CD14-positive monocyte (primary cell): Measurements from ENCODE around the gene RNF169. TPM values are rescaled to one million over a fixed set of nuclear protein-coding genes. Genes with fewer than 3 reads are reported as not detected.
"Not testable (repeated sequence)": the region's sequence is repeated elsewhere in the genome, so short reads cannot be mapped to it uniquely, and the experiment has no call there.

Experiments
- DNase-seq, 3 donors: peaks; one replicate each; pipeline ENCODE4 v3.0.0-alpha.2; 2011 to 2022
- H2AFZ ChIP-seq: 2 replicates; pipeline ENCODE4 v1.6.0; 2012; ENCODE audit warnings: mild to moderate bottlenecking, low read depth, low read length, inconsistent platforms; ENCODE audit not compliant: insufficient read depth, poor library complexity, severe bottlenecking
- H3K27ac ChIP-seq, 2 donors: 1 replicate in 1 of 2; 2 replicates in 1 of 2; pipeline ENCODE4 v1.5.1; 2012 to 2013; ENCODE audit warnings: low read length in 2 of 2, control low read depth in 1 of 2, inconsistent platforms in 1 of 2, low read depth in 1 of 2, mild to moderate bottlenecking in 1 of 2
- H3K27me3 ChIP-seq, 2 donors: one replicate each; pipeline versions ENCODE4 v1.6.0 to v1.6.1; 2011 to 2013; ENCODE audit warnings: low read length in 2 of 2; ENCODE audit not compliant: control insufficient read depth in 2 of 2, insufficient read depth in 2 of 2
- H3K36me3 ChIP-seq, 2 donors: replicated peaks in 1 of 2; 1 replicate in 1 of 2; 2 replicates in 1 of 2; pipeline versions ENCODE4 v1.5.1 to v1.6.1; 2012 to 2013; ENCODE audit warnings: low read length in 2 of 2, control low read depth in 1 of 2, inconsistent platforms in 1 of 2, mild to moderate bottlenecking in 1 of 2; ENCODE audit not compliant: insufficient read depth in 2 of 2, control insufficient read depth in 1 of 2
- H3K4me1 ChIP-seq, 2 donors: 1 replicate in 1 of 2; 2 replicates in 1 of 2; pipeline versions ENCODE4 v1.5.1 to v1.6.1; 2012 to 2013; ENCODE audit warnings: low read length in 2 of 2, control low read depth in 1 of 2, inconsistent platforms in 1 of 2, mild to moderate bottlenecking in 1 of 2, moderate library complexity in 1 of 2; ENCODE audit not compliant: insufficient read depth in 2 of 2, control insufficient read depth in 1 of 2
- H3K4me2 ChIP-seq: replicated peaks from 2 replicates; pipeline ENCODE3; 2012; ENCODE audit warnings: low read length, moderate library complexity, mild to moderate bottlenecking; ENCODE audit not compliant: poor library complexity, severe bottlenecking; ENCODE audit errors: extremely low read depth
- H3K4me3 ChIP-seq, 3 experiments: fragments of 200-600 bp in 1 of 3; sonication (generic) in 1 of 3; replicated peaks in 1 of 3; 1 replicate in 2 of 3; 2 replicates in 1 of 3; pipeline ENCODE4 v1.5.1; 2011 to 2013; ENCODE audit warnings: low read length in 3 of 3, mild to moderate bottlenecking in 3 of 3, control low read depth in 2 of 3, low read depth in 2 of 3, inconsistent platforms in 1 of 3, moderate library complexity in 1 of 3
- H3K79me2 ChIP-seq: 2 replicates; pipeline ENCODE4 v1.6.0; 2012; ENCODE audit warnings: mild to moderate bottlenecking, control low read depth, inconsistent platforms, low read length, moderate library complexity; ENCODE audit not compliant: insufficient read depth
- H3K9ac ChIP-seq: 2 replicates; pipeline ENCODE4 v1.6.0; 2017; ENCODE audit warnings: low read length, mild to moderate bottlenecking; ENCODE audit not compliant: insufficient read depth, poor library complexity, severe bottlenecking
- H3K9me3 ChIP-seq, 2 donors: replicated peaks in 1 of 2; 1 replicate in 1 of 2; 2 replicates in 1 of 2; pipeline versions ENCODE4 v1.5.1 to v1.6.1; 2012 to 2013; ENCODE audit warnings: low read length in 2 of 2, control low read depth in 1 of 2; ENCODE audit not compliant: control insufficient read depth in 1 of 2, insufficient read depth in 1 of 2
- H4K20me1 ChIP-seq: 2 replicates; pipeline ENCODE4 v1.6.0; 2012; ENCODE audit warnings: mild to moderate bottlenecking, low read length, control low read depth, moderate library complexity; ENCODE audit not compliant: insufficient read depth
- H3K27ac Mint-ChIP-seq, 7 donors: one replicate each; pipeline ENCODE4 v1.8.0; 2020; ENCODE audit warnings: mild to moderate bottlenecking in 7 of 7, mixed read lengths in 7 of 7, moderate library complexity in 6 of 7, inconsistent platforms in 2 of 7
- H3K27me3 Mint-ChIP-seq, 3 donors: one replicate each; pipeline ENCODE4 v1.8.0; 2021 to 2022; ENCODE audit warnings: low read depth in 3 of 3, mild to moderate bottlenecking in 3 of 3, mixed read lengths in 3 of 3, moderate library complexity in 3 of 3, inconsistent platforms in 1 of 3
- H3K36me3 Mint-ChIP-seq, 2 donors: one replicate each; pipeline ENCODE4 v1.8.0; 2020; ENCODE audit warnings: mixed read lengths in 2 of 2, inconsistent platforms in 1 of 2, mild to moderate bottlenecking in 1 of 2
- H3K4me1 Mint-ChIP-seq: one replicate; pipeline ENCODE4 v1.8.0; 2020; ENCODE audit warnings: mild to moderate bottlenecking, mixed read lengths
- H3K4me3 Mint-ChIP-seq, 2 donors: one replicate each; pipeline ENCODE4 v1.8.0; 2020; ENCODE audit warnings: mild to moderate bottlenecking in 2 of 2, mixed read lengths in 2 of 2, moderate library complexity in 1 of 2
- H3K9me3 Mint-ChIP-seq, 7 donors: one replicate each; pipeline ENCODE4 v1.8.0; 2020 to 2022; ENCODE audit warnings: mixed read lengths in 7 of 7, mild to moderate bottlenecking in 6 of 7, moderate library complexity in 6 of 7, inconsistent platforms in 2 of 7
- WGBS: methylation state at CpG from one replicate; pipeline ENCODE4 v1.1.5; 2013; ENCODE audit warnings: missing lambda C conversion rate; ENCODE audit not compliant: insufficient coverage; 5-methylcytosine and 5-hydroxymethylcytosine counted together
- intact Hi-C, 2 donors: fragments of 100-400 bp; cut with micrococcal nuclease; formaldehyde crosslinking; loops; one replicate each; pipeline versions ENCODE4 v1.15.0 to v1.15.1; 2023
- polyA plus RNA-seq, 3 donors: library from polyadenylated mRNA; depleted of rRNA in 1 of 3; unstranded in 2 of 3; stranded (reverse) in 1 of 3; fragments of 300-500 nt in 2 of 3; fragments of >200 nt in 1 of 3; fragmentation: Illumina TruSeq in 2 of 3; gene quantifications; 1 replicate in 2 of 3; 2 replicates in 1 of 3; pipeline ENCODE4 v1.2.3, GENCODE V29; 2012 to 2021
- TF ChIP-seq, protein P1 (sequence below): fragments of 200-600 bp; IDR thresholded peaks from one replicate; pipeline ENCODE4 v1.8.0; 2022; ENCODE audit warnings: antibody characterized with exemption, mild to moderate bottlenecking

RNF169 gene
- polyA plus RNA-seq, 3 donors = 1.4 to 16.2 (median 2.0) TPM

GRCh38 chr11:74822170-74822569 lies 73.5 kb downstream of the RNF169 start:
- H3K4me2 ChIP-seq = no peak overlapping the region
- Mint-ChIP-seq H3K9me3 (peaks cover 30 to 53% (median 41%) of the 10 kb centered on the region in 7 donors), H3K4me3 (no peak overlapping the region), H3K27me3 (peaks cover 0 to 4% (median 1%) of the 10 kb centered on the region in 3 donors), H3K36me3 (peaks cover 88 to 96% of the 10 kb centered on the region in 2 donors), H3K27ac (peak overlapping the region in 2 of 7 donors; percentile 61 to 63), H3K4me1 (peaks cover 10% of the 10 kb centered on the region)
- no peak overlapping the region for H3K4me3 ChIP-seq
- peaks cover 20 to 39% of the 10 kb centered on the region in 2 donors for H3K9me3 ChIP-seq
- H3K27me3 ChIP-seq = no peaks in the 10 kb centered on the region
- peaks cover 52 to 100% of the 10 kb centered on the region in 2 donors for H3K36me3 ChIP-seq
- H3K79me2 ChIP-seq = no peaks in the 10 kb centered on the region
- intact Hi-C loops = no loop called here
- no peak overlapping the region for H2AFZ ChIP-seq
- WGBS = 80% methylated on average over 4 of the region's 5 CpGs
- DNase-seq = no peak
- TF ChIP-seq, protein P1, sequence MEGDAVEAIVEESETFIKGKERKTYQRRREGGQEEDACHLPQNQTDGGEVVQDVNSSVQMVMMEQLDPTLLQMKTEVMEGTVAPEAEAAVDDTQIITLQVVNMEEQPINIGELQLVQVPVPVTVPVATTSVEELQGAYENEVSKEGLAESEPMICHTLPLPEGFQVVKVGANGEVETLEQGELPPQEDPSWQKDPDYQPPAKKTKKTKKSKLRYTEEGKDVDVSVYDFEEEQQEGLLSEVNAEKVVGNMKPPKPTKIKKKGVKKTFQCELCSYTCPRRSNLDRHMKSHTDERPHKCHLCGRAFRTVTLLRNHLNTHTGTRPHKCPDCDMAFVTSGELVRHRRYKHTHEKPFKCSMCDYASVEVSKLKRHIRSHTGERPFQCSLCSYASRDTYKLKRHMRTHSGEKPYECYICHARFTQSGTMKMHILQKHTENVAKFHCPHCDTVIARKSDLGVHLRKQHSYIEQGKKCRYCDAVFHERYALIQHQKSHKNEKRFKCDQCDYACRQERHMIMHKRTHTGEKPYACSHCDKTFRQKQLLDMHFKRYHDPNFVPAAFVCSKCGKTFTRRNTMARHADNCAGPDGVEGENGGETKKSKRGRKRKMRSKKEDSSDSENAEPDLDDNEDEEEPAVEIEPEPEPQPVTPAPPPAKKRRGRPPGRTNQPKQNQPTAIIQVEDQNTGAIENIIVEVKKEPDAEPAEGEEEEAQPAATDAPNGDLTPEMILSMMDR = no peak
- no peak overlapping the region for H3K27ac ChIP-seq
- no peak overlapping the region for H3K9ac ChIP-seq
- no peaks in the 10 kb centered on the region for H3K4me1 ChIP-seq
- peaks cover 34% of the 10 kb centered on the region for H4K20me1 ChIP-seq

DNA sequence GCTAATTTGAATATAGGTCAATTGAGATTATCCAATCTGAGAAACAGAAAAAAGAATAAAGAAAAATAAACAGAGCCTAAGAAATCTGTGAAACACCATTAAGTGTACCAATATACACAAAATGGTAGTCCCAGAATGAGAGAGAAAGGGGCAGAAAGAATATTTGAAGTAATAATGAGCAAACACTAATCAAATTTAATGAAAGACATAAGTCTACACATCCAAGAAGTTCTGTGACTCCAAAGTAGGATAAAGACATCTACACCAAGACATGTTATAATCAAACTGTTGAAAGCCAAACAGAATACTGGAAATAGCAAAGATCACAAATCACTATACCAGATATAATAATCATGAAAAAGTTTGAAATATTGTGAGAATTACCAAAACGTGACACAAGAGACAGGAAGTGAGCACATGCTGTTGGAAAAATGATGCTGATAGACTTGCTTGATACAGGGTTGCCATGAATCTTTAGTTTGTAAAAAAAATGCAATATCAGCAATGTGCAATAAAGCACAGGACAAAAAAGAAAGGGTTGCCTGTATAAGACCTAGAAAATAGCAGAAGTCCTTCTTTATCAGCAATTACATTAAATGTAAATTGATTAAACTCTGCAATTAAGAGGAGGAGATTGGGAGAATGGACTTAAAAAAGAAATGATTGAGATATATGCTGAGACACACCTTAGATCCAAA lies 75.8 kb downstream of the RNF169 start:
- intact Hi-C loops = no loop called here
- peaks cover 31 to 60% (median 49%) of the 10 kb centered on the region in 7 donors for H3K9me3 Mint-ChIP-seq
- H3K4me1 ChIP-seq = no peaks in the 10 kb centered on the region
- TF ChIP-seq, protein P1 = no peak
- peaks cover 2% of the 10 kb centered on the region for H3K4me1 Mint-ChIP-seq
- no peak overlapping the region for H3K4me3 ChIP-seq
- no peak for DNase-seq
- WGBS = 100% methylated on average over 1 of the region's 1 CpG
- peaks cover 23 to 42% of the 10 kb centered on the region in 2 donors for H3K9me3 ChIP-seq
- H3K79me2 ChIP-seq = no peaks in the 10 kb centered on the region
- no peak overlapping the region for H3K27ac ChIP-seq
- no peak overlapping the region for H3K4me3 Mint-ChIP-seq
- no peak overlapping the region for H3K4me2 ChIP-seq
- no peak overlapping the region for H3K9ac ChIP-seq
- H3K27me3 Mint-ChIP-seq = peaks cover 0 to 4% (median 0%) of the 10 kb centered on the region in 3 donors
- no peak overlapping the region for H2AFZ ChIP-seq
- peak overlapping the region in 1 of 7 donors; percentile 18 for H3K27ac Mint-ChIP-seq
- H3K27me3 ChIP-seq = no peaks in the 10 kb centered on the region
- peaks cover 30% of the 10 kb centered on the region for H4K20me1 ChIP-seq
- H3K36me3 ChIP-seq = peaks cover 37 to 85% of the 10 kb centered on the region in 2 donors
- H3K36me3 Mint-ChIP-seq = peaks cover 82 to 94% of the 10 kb centered on the region in 2 donors

DNA sequence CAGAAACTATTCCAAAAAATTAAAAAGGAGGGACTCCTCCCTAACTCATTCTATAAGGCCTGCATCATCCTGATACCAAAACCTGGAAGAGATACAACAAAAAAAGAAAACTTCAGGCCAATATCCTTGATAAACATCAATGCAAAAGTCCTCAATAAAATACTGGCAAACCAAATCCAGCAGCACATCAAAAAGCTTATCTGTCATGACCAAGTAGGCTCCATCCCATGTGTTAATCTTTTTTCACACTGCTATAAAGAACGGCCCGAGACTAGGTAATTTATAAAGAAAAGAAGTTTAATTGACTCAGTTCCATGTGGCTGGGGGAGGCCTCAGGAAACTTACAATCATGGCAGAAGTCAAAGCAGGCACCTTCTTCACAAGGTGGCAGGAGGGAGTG lies 76.9 kb downstream of the RNF169 start:
- peaks cover 31 to 56% (median 47%) of the 10 kb centered on the region in 7 donors for H3K9me3 Mint-ChIP-seq
- H3K79me2 ChIP-seq, H3K4me1 ChIP-seq, intact Hi-C loops, H2AFZ ChIP-seq, H3K27ac ChIP-seq, H3K27me3 Mint-ChIP-seq, DNase-seq, H3K4me1 Mint-ChIP-seq, H3K27ac Mint-ChIP-seq, H3K9ac ChIP-seq, H3K4me3 ChIP-seq, H3K4me3 Mint-ChIP-seq, H3K4me2 ChIP-seq, H3K27me3 ChIP-seq: not testable (repeated sequence)
- H3K9me3 ChIP-seq = peaks cover 23 to 42% of the 10 kb centered on the region in 2 donors
- WGBS = no CpG with 5 or more reads among the region's 2 CpGs
- peaks cover 21% of the 10 kb centered on the region for H4K20me1 ChIP-seq
- peaks cover 77 to 92% of the 10 kb centered on the region in 2 donors for H3K36me3 Mint-ChIP-seq
- H3K36me3 ChIP-seq = peaks cover 26 to 74% of the 10 kb centered on the region in 2 donors
